GM12878 (cell line): ENCODE measurements around the gene SMARCE1. TPM values are rescaled to one million over a fixed set of nuclear protein-coding genes. Genes with fewer than 3 reads are reported as not detected.

Experiments used
- EP300 ChIP-seq, 2 experiments: fragments of 150-350 bp in 1 of 2; IDR thresholded peaks; 2 replicates each; pipeline ENCODE4 v1.6.1; 2011 to 2012; ENCODE audit warnings: low read depth in 2 of 2, low read length in 2 of 2, borderline replicate concordance in 1 of 2, improper control_type of control experiment in 1 of 2, inconsistent platforms in 1 of 2; ENCODE audit not compliant: control insufficient read depth in 1 of 2
- FOS ChIP-seq: IDR thresholded peaks from 3 replicates; pipeline ENCODE4 v1.6.1; 2011; ENCODE audit warnings: borderline replicate concordance; ENCODE audit not compliant: insufficient read length; ENCODE audit errors: extremely low read depth
- MEF2B ChIP-seq: fragments of 450-650 bp; IDR thresholded peaks from 2 replicates; pipeline ENCODE4 v1.6.1; 2018; ENCODE audit warnings: mild to moderate bottlenecking, moderate library complexity; ENCODE audit not compliant: partially characterized antibody, poor library complexity, severe bottlenecking
- MTA3 ChIP-seq: IDR thresholded peaks from 2 replicates; pipeline ENCODE4 v1.6.1; 2012; ENCODE audit warnings: low read length, inconsistent platforms, borderline replicate concordance
- NFIC ChIP-seq: IDR thresholded peaks from 2 replicates; pipeline ENCODE4 v1.6.1; 2012; ENCODE audit warnings: low read depth, mild to moderate bottlenecking, inconsistent platforms, low read length, moderate library complexity
- NFYB ChIP-seq: IDR thresholded peaks from 2 replicates; pipeline ENCODE4 v1.6.1; 2011; ENCODE audit warnings: low read depth, mild to moderate bottlenecking, low read length, improper control_type of control experiment, moderate library complexity; ENCODE audit not compliant: insufficient read depth
- NRF1 ChIP-seq: conservative IDR thresholded peaks from 2 replicates; pipeline ENCODE4 v1.6.1; 2011; ENCODE audit warnings: mild to moderate bottlenecking, low read depth, low read length, improper control_type of control experiment
- POLR2AphosphoS2 ChIP-seq: IDR thresholded peaks from 2 replicates; pipeline ENCODE4 v1.6.1; 2011; ENCODE audit warnings: low read depth, mild to moderate bottlenecking, low read length, improper control_type of control experiment, moderate library complexity
- POLR2AphosphoS5 ChIP-seq: IDR thresholded peaks from 2 replicates; pipeline ENCODE4 v1.6.1; 2011; ENCODE audit warnings: mild to moderate bottlenecking, low read length, inconsistent platforms
- RFX5 ChIP-seq: IDR thresholded peaks from 2 replicates; pipeline ENCODE4 v1.6.1; 2011; ENCODE audit warnings: low read depth, low read length, improper control_type of control experiment
- SREBF1 ChIP-seq: IDR thresholded peaks from 2 replicates; pipeline ENCODE4 v1.6.1; 2012; ENCODE audit warnings: mild to moderate bottlenecking, low read length
- TBL1XR1 ChIP-seq: IDR thresholded peaks from 2 replicates; pipeline ENCODE4 v1.6.1; 2012; ENCODE audit warnings: low read depth, low read length, improper control_type of control experiment
- TCF12 ChIP-seq: IDR thresholded peaks from 2 replicates; pipeline ENCODE4 v1.6.1; 2011; ENCODE audit warnings: low read depth, mild to moderate bottlenecking, low read length
- ZBED1 ChIP-seq: IDR thresholded peaks from 2 replicates; pipeline ENCODE4 v1.6.1; 2016; ENCODE audit warnings: borderline replicate concordance
- ZNF207 ChIP-seq: fragments of 450-650 bp; IDR thresholded peaks from 2 replicates; pipeline ENCODE4 v1.6.1; 2014; ENCODE audit warnings: antibody characterized with exemption, mild to moderate bottlenecking, borderline replicate concordance
- polyA plus RNA-seq, 11 experiments: library from polyadenylated mRNA; depleted of rRNA in 4 of 11; unstranded in 6 of 11; stranded (reverse) in 5 of 11; fragments of >200 nt; fragmentation: Nextera tagmentation in 4 of 11; fragmentation: Illumina TruSeq in 1 of 11; extraction: Ambion mirVana in 4 of 11; extraction: Trizol in 1 of 11; gene quantifications; 1 replicate in 1 of 11; 2 replicates in 10 of 11; pipeline versions ENCODE4 v1.2.1 to v1.2.3, GENCODE V29; 2011 to 2016; ENCODE audit warnings: inconsistent platforms in 2 of 11, missing spikeins in 2 of 11, low read depth in 1 of 11
- total RNA-seq, 4 experiments: library from RNA; depleted of rRNA in 3 of 4; stranded (reverse); fragments of >200 nt in 3 of 4; fragmentation: Illumina TruSeq in 1 of 4; extraction: Trizol in 1 of 4; gene quantifications; 2 replicates each; pipeline versions ENCODE4 v1.2.1 to v1.2.3, GENCODE V29; 2013 to 2021
- TF ChIP-seq, protein P1 (sequence below): IDR thresholded peaks from 2 replicates; pipeline ENCODE4 v1.6.1; 2012; ENCODE audit warnings: improper control_type of control experiment, low read depth, low read length; ENCODE audit not compliant: insufficient replicate concordance
- TF ChIP-seq, protein P2 (sequence below): IDR thresholded peaks from 2 replicates; pipeline ENCODE4 v1.6.1; 2011; ENCODE audit warnings: mild to moderate bottlenecking, low read depth, low read length, moderate library complexity; ENCODE audit not compliant: insufficient replicate concordance
- TF ChIP-seq, protein P3 (sequence below): fragments of 450-650 bp; IDR thresholded peaks from 2 replicates; pipeline ENCODE4 v1.6.1; 2017; ENCODE audit warnings: low read depth, mild to moderate bottlenecking, moderate library complexity
- TF ChIP-seq, protein P4 (sequence below): fragments of 450-650 bp; IDR thresholded peaks from 2 replicates; pipeline ENCODE4 v1.6.1; 2016; ENCODE audit warnings: mild to moderate bottlenecking

The SMARCE1 gene
- total and polyA plus RNA-seq, 10 of the 15 experiments (the other 5 are each of a cell fraction or from before 2014, with no cell fraction given): 87.9 to 191 (median 132) TPM

DNA sequence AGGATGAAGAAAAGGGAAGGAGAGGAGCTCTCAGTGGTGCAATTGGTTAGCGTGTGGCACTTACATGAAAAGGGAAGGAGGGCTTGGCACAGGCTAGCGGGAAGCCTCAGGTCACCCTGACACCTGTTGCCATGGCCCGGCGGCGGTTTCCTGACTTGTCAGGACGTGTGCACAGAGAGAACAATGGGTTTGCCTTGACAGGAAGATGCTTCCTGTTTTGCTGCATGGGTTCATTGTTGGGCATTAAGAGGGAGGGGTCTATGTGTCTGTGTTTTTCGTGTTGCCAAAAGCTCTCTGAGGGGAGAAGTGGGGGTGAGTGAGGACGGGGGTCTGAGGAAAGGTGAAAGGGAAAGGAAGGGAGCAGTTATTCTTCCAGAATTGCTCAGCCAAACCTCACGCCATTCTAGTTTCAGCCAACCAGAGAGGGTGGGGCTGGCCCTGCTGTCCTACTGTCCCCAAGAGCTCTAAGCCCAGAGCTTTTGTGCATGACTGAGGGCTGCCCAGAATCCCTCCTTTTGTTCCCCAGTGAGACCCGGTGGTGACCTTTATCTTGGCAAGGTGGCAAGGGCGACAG, 65.2 kb downstream of the SMARCE1 start (continued):
- TF ChIP-seq, protein P1, sequence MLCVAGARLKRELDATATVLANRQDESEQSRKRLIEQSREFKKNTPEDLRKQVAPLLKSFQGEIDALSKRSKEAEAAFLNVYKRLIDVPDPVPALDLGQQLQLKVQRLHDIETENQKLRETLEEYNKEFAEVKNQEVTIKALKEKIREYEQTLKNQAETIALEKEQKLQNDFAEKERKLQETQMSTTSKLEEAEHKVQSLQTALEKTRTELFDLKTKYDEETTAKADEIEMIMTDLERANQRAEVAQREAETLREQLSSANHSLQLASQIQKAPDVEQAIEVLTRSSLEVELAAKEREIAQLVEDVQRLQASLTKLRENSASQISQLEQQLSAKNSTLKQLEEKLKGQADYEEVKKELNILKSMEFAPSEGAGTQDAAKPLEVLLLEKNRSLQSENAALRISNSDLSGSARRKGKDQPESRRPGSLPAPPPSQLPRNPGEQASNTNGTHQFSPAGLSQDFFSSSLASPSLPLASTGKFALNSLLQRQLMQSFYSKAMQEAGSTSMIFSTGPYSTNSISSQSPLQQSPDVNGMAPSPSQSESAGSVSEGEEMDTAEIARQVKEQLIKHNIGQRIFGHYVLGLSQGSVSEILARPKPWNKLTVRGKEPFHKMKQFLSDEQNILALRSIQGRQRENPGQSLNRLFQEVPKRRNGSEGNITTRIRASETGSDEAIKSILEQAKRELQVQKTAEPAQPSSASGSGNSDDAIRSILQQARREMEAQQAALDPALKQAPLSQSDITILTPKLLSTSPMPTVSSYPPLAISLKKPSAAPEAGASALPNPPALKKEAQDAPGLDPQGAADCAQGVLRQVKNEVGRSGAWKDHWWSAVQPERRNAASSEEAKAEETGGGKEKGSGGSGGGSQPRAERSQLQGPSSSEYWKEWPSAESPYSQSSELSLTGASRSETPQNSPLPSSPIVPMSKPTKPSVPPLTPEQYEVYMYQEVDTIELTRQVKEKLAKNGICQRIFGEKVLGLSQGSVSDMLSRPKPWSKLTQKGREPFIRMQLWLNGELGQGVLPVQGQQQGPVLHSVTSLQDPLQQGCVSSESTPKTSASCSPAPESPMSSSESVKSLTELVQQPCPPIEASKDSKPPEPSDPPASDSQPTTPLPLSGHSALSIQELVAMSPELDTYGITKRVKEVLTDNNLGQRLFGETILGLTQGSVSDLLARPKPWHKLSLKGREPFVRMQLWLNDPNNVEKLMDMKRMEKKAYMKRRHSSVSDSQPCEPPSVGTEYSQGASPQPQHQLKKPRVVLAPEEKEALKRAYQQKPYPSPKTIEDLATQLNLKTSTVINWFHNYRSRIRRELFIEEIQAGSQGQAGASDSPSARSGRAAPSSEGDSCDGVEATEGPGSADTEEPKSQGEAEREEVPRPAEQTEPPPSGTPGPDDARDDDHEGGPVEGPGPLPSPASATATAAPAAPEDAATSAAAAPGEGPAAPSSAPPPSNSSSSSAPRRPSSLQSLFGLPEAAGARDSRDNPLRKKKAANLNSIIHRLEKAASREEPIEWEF: peak; percentile 61
- TF ChIP-seq ZNF207 (no peak), EP300 (IDR thresholded peaks at IDR 0.05; ENCODE audit: borderline replicate concordance in 1 of 2, control insufficient read depth in 1 of 2, low read depth in 2 of 2, low read length in 2 of 2) (peak; percentile 59 to 60; a peak in 2 of 4 replicates), ZBED1 (no peak), MTA3 (peak; percentile 82; the same call in 1 of the 2 replicates), NFIC (peak; percentile 96), SREBF1 (no peak), POLR2AphosphoS5 (peak; percentile 61), TCF12 (peak; percentile 96), RFX5 (0 out of 2 replicates have a peak, but pooled peaks have one; percentile 56), TBL1XR1 (peak; percentile 99), MEF2B (peak; percentile 76), NFYB (peak; percentile 68), FOS (no peak), POLR2AphosphoS2 (no peak), NRF1 (no peak)
- TF ChIP-seq, protein P2, sequence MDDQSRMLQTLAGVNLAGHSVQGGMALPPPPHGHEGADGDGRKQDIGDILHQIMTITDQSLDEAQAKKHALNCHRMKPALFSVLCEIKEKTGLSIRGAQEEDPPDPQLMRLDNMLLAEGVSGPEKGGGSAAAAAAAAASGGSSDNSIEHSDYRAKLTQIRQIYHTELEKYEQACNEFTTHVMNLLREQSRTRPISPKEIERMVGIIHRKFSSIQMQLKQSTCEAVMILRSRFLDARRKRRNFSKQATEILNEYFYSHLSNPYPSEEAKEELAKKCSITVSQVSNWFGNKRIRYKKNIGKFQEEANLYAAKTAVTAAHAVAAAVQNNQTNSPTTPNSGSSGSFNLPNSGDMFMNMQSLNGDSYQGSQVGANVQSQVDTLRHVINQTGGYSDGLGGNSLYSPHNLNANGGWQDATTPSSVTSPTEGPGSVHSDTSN: no peak
- TF ChIP-seq, protein P3, sequence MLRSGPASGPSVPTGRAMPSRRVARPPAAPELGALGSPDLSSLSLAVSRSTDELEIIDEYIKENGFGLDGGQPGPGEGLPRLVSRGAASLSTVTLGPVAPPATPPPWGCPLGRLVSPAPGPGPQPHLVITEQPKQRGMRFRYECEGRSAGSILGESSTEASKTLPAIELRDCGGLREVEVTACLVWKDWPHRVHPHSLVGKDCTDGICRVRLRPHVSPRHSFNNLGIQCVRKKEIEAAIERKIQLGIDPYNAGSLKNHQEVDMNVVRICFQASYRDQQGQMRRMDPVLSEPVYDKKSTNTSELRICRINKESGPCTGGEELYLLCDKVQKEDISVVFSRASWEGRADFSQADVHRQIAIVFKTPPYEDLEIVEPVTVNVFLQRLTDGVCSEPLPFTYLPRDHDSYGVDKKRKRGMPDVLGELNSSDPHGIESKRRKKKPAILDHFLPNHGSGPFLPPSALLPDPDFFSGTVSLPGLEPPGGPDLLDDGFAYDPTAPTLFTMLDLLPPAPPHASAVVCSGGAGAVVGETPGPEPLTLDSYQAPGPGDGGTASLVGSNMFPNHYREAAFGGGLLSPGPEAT: peak; percentile 80; the same call in 1 of the 2 replicates
- TF ChIP-seq, protein P4, sequence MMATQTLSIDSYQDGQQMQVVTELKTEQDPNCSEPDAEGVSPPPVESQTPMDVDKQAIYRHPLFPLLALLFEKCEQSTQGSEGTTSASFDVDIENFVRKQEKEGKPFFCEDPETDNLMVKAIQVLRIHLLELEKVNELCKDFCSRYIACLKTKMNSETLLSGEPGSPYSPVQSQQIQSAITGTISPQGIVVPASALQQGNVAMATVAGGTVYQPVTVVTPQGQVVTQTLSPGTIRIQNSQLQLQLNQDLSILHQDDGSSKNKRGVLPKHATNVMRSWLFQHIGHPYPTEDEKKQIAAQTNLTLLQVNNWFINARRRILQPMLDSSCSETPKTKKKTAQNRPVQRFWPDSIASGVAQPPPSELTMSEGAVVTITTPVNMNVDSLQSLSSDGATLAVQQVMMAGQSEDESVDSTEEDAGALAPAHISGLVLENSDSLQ: peak; percentile 81
